GM12878 (cell line): ENCODE measurements around the gene PARD6A. TPM values are rescaled to one million over a fixed set of nuclear protein-coding genes. Genes with fewer than 3 reads are reported as not detected.

Experiments
- ATAC-seq: fragments of 200-7000 bp; cut with Tn5 transposase; 3 replicates; pipeline ENCODE4 v1.9.1; 2020; ENCODE audit warnings: mild to moderate bottlenecking, moderate library complexity
- BruUV-seq: library from RNA; stranded (reverse); fragments of 400-500 nt; replicated peaks from 2 replicates; lab custom pipeline; 2021; lab: Mats Ljungman, UMichigan
- CTCF ChIA-PET: fragments of 300-600 bp; sonication (Branson Sonifier 250); formaldehyde crosslinking; extraction: SDS; loops from one replicate; lab custom pipeline; 2021; ENCODE audit warnings: inconsistent platforms; lab: Yijun Ruan, JAX
- POLR2A ChIA-PET: fragments of 350-600 bp; formaldehyde crosslinking; extraction: SDS; loops from one replicate; lab custom pipeline; 2021; ENCODE audit warnings: inconsistent platforms; lab: Charles Lee
- RAD21 ChIA-PET: fragments of 300-600 bp; sonication (Branson Sonifier 250); formaldehyde crosslinking; loops from one replicate; lab custom pipeline; 2023; ENCODE audit warnings: antibody characterized with exemption; ENCODE audit not compliant: unreplicated experiment; lab: Charles Lee
- SMC1A ChIA-PET: fragments of 300-600 bp; sonication (Branson Sonifier 250); formaldehyde crosslinking; loops from one replicate; lab custom pipeline; 2023; ENCODE audit not compliant: unreplicated experiment, uncharacterized antibody; lab: Charles Lee
- DNase-seq: peaks from one replicate; pipeline ENCODE4 v3.0.0-alpha.2; 2011; ENCODE audit warnings: low read depth, low spot score
- FAIRE-seq: peaks from 3 replicates; lab custom pipeline; 2011; peaks lifted over from hg19 to GRCh38; lab: Jason Lieb, UNC
- H2AFZ ChIP-seq: 2 replicates; pipeline ENCODE4 v1.6.0; 2011; ENCODE audit warnings: low read depth, low read length, control low read depth; ENCODE audit not compliant: control insufficient read depth
- H3K27ac ChIP-seq: 2 replicates; pipeline ENCODE4 v1.5.1; 2011; ENCODE audit warnings: control low read depth; ENCODE audit not compliant: control insufficient read depth, insufficient read depth
- H3K27me3 ChIP-seq, 2 experiments: replicated peaks in 1 of 2; 2 replicates each; pipeline versions ENCODE4 v1.6.0 to v1.6.1; 2011; ENCODE audit warnings: low read length in 1 of 2; ENCODE audit not compliant: control insufficient read depth in 2 of 2, insufficient read depth in 2 of 2
- H3K36me3 ChIP-seq, 2 experiments: 2 replicates each; pipeline ENCODE4 v1.5.1; 2011; ENCODE audit warnings: low read length in 1 of 2; ENCODE audit not compliant: control insufficient read depth in 2 of 2, insufficient read depth in 2 of 2
- H3K4me1 ChIP-seq: 2 replicates; pipeline ENCODE4 v1.6.1; 2011; ENCODE audit warnings: mild to moderate bottlenecking, low read length, moderate library complexity, mixed read lengths; ENCODE audit not compliant: control insufficient read depth, insufficient read depth
- H3K4me2 ChIP-seq: 2 replicates; pipeline ENCODE4 v1.6.0; 2011; ENCODE audit warnings: control low read depth; ENCODE audit not compliant: control insufficient read depth, insufficient read depth
- H3K4me3 ChIP-seq: fragments of 200-600 bp; sonication (generic); 2 replicates; pipeline ENCODE4 v1.5.1; 2016
- H3K79me2 ChIP-seq: 2 replicates; pipeline ENCODE4 v1.6.0; 2011; ENCODE audit warnings: low read length; ENCODE audit not compliant: control insufficient read depth, insufficient read depth
- H3K9ac ChIP-seq: 2 replicates; pipeline ENCODE4 v1.8.0; 2011; ENCODE audit warnings: low read length, control low read depth, mixed read lengths; ENCODE audit not compliant: control insufficient read depth, insufficient read depth
- H3K9me3 ChIP-seq: replicated peaks from 3 replicates; pipeline ENCODE4 v1.5.1; 2011; ENCODE audit warnings: mild to moderate bottlenecking, low read length; ENCODE audit not compliant: control insufficient read depth, insufficient read depth
- H4K20me1 ChIP-seq: 2 replicates; pipeline ENCODE4 v1.6.0; 2011; ENCODE audit not compliant: control insufficient read depth, insufficient read depth
- CREB1 ChIP-seq: IDR thresholded peaks from 2 replicates; pipeline ENCODE4 v1.6.1; 2012; ENCODE audit warnings: low read depth, mild to moderate bottlenecking, inconsistent platforms
- HCFC1 ChIP-seq: fragments of 150-350 bp; IDR thresholded peaks from 2 replicates; pipeline ENCODE4 v1.6.1; 2014; ENCODE audit warnings: low read length
- IKZF1 ChIP-seq: fragments of 450-650 bp; conservative IDR thresholded peaks from 2 replicates; pipeline ENCODE4 v1.6.1; 2017; ENCODE audit warnings: antibody characterized with exemption, mild to moderate bottlenecking
- JUND ChIP-seq: IDR thresholded peaks from 2 replicates; pipeline ENCODE4 v1.6.1; 2012; ENCODE audit warnings: low read depth, mild to moderate bottlenecking, low read length, improper control_type of control experiment, moderate library complexity
- MYC ChIP-seq: IDR thresholded peaks from 2 replicates; pipeline ENCODE4 v1.6.1; 2011; ENCODE audit warnings: mild to moderate bottlenecking, low read length, moderate library complexity, inconsistent platforms; ENCODE audit not compliant: insufficient read depth, insufficient replicate concordance, insufficient read length, severe bottlenecking
- RAD51 ChIP-seq: fragments of 450-650 bp; IDR thresholded peaks from 2 replicates; pipeline ENCODE4 v1.6.1; 2016; ENCODE audit warnings: moderate library complexity, mild to moderate bottlenecking, inconsistent platforms
- WGBS: methylation state at CpG from one replicate; pipeline ENCODE4 v1.1.6; 2016; ENCODE audit warnings: low lambda C conversion rate; ENCODE audit not compliant: insufficient replicate concordance, insufficient coverage; ENCODE audit errors: missing lambda C conversion rate; 5-methylcytosine and 5-hydroxymethylcytosine counted together
- in situ Hi-C: fragments of 300-500 bp; cut with MboI; formaldehyde crosslinking; loops from 9 replicates; pipeline ENCODE4 v1.14.3; 2018; ENCODE audit warnings: mixed read lengths
- intact Hi-C: fragments of 100-400 bp; cut with micrococcal nuclease; formaldehyde crosslinking; loops from one replicate; pipeline ENCODE4 v1.14.2; 2022; ENCODE audit not compliant: unreplicated experiment
- polyA plus RNA-seq, 11 experiments: library from polyadenylated mRNA; depleted of rRNA in 4 of 11; unstranded in 6 of 11; stranded (reverse) in 5 of 11; fragments of >200 nt; fragmentation: Nextera tagmentation in 4 of 11; fragmentation: Illumina TruSeq in 1 of 11; extraction: Ambion mirVana in 4 of 11; extraction: Trizol in 1 of 11; gene quantifications; 1 replicate in 1 of 11; 2 replicates in 10 of 11; pipeline versions ENCODE4 v1.2.1 to v1.2.3, GENCODE V29; 2011 to 2016; ENCODE audit warnings: inconsistent platforms in 2 of 11, missing spikeins in 2 of 11, low read depth in 1 of 11
- total RNA-seq, 4 experiments: library from RNA; depleted of rRNA in 3 of 4; stranded (reverse); fragments of >200 nt in 3 of 4; fragmentation: Illumina TruSeq in 1 of 4; extraction: Trizol in 1 of 4; gene quantifications; 2 replicates each; pipeline versions ENCODE4 v1.2.1 to v1.2.3, GENCODE V29; 2013 to 2021

PARD6A gene
- total and polyA plus RNA-seq, 10 of the 15 experiments (the other 5 are each of a cell fraction or from before 2014, with no cell fraction given) = 0.42 to 10.1 (median 4.4) TPM

- no peak for TF ChIP-seq MYC
- no peak for TF ChIP-seq JUND
- TF ChIP-seq HCFC1 = no peak
- no peak for TF ChIP-seq IKZF1
Observed at GRCh38 chr16:67669499-67670101, 8.8 kb downstream of the PARD6A start (continued).

GRCh38 chr16:67672306-67672705 is 11.5 kb downstream of the PARD6A start:
- ATAC-seq = no peak

More at GRCh38 chr16:67672306-67672705, 11.5 kb downstream of the PARD6A start:
- Histone ChIP-seq H3K4me3 (no peak overlapping the region), H4K20me1 (no peaks in the 10 kb centered on the region), H3K9me3 (no peaks in the 10 kb centered on the region), H3K27me3 (no peaks in the 10 kb centered on the region), H3K36me3 (no peaks in the 10 kb centered on the region), H2AFZ (no peak overlapping the region; the same call in 1 of the 2 replicates), H3K79me2 (no peaks in the 10 kb centered on the region), H3K4me1 (peaks cover 31% of the 10 kb centered on the region), H3K27ac (no peak overlapping the region), H3K9ac (no peak overlapping the region), H3K4me2 (no peak overlapping the region)
- RAD21 ChIA-PET = interaction anchor here (0.8 to 3.1 kb wide), 16 partner anchors 9 to 256 kb away, joined by 3 to 19 read pairs (median 4); partner anchors contain the start of genes EDC4, GFOD2, NUTF2 and RANBP10
- no peak for DNase-seq
- SMC1A ChIA-PET = interaction anchor here (0.6 to 2.2 kb wide), 12 partner anchors 22 to 257 kb away, joined by 3 to 8 read pairs (median 4); partner anchors contain the start of gene CTCF
- POLR2A ChIA-PET = interaction anchor here (0.9 kb wide), 1 partner anchor 14 kb away, joined by 3 read pairs; no protein-coding TSS in a partner anchor
- CTCF ChIA-PET = interaction anchor here (0.6 to 11.9 kb wide), 42 partner anchors 11 to 408 kb away, joined by 3 to 196 read pairs (median 4); partner anchors contain the start of genes ACD, ATP6V0D1, DDX28 and DUS2
- intact Hi-C loops = loop anchor here (1.0 to 5.0 kb wide), 4 partner anchors 45 to 256 kb away; partner anchors contain the start of genes GFOD2, RANBP10 and TSNAXIP1
- TF ChIP-seq JUND = no peak
- TF ChIP-seq CREB1 = no peak
- TF ChIP-seq RAD51 = no peak
- in situ Hi-C loops = no loop called here
- BruUV-seq = no TSS peak
- WGBS = 0% methylated on average over 4 of the region's 4 CpGs
- FAIRE-seq = no peak
